Erythroblast (primary cell): ENCODE data around the gene TCHHL1.

Experiments
- GATA1 ChIP-seq: IDR thresholded peaks from 2 replicates; pipeline ENCODE4 v1.6.1; 2011; ENCODE audit warnings: low read depth, mild to moderate bottlenecking, control low read depth, low read length, moderate library complexity
- POLR2A ChIP-seq: IDR thresholded peaks from 2 replicates; pipeline ENCODE4 v1.6.1; 2011; ENCODE audit warnings: mild to moderate bottlenecking, low read length

DNA sequence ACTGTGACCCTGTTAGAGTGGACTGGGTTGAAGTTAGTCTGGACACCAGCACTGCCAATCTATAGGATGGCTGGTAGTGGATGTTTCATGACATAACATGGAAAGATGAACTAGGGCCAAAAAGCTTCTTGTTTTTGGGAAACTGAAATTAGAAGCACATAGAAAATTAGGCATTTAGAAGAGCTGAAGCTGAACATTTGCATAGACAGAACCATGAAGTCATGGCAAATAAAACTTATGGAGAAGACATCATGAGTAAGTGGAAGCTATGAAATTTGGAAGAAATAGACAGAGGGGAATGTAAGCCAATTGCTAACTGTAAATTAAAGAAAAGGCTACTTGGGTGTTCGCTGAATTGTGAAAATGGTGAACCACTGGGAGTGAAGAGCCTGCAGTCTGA, 49.4 kb downstream of the TCHHL1 start:
- no peak for TF ChIP-seq POLR2A
- TF ChIP-seq GATA1 = no peak
